COLO829 (cell line): Measurements from ENCODE around the gene METRN.

Experiments used
- DNase-seq: peaks from one replicate; pipeline ENCODE4 v3.0.0; 2012; ENCODE audit warnings: low spot score

METRN gene

GRCh38 chr16:711084-711483 is 3.8 kb upstream of the METRN start:
- no peak for DNase-seq

- peak; percentile 59 for DNase-seq
These were observed 3.2 kb upstream of the METRN start for GRCh38 chr16:711548-712320.

- peak; percentile 96 for DNase-seq
These were observed 2.1 kb upstream of the METRN start for GRCh38 chr16:712740-713250.

GRCh38 chr16:714079-714478 is 839 bp upstream of the METRN start:
- no peak for DNase-seq

- DNase-seq, result no peak
These were observed 720 bp downstream of the METRN start for GRCh38 chr16:715477-716199.

GRCh38 chr16:716200-716568 is 1.3 kb downstream of the METRN start:
- DNase-seq, result peak; percentile 82

GRCh38 chr16:716768-717325 is 1.9 kb downstream of the METRN start:
- DNase-seq, result no peak

GRCh38 chr16:717450-718245 is 2.7 kb downstream of the METRN start:
- no peak for DNase-seq

GRCh38 chr16:718389-718788 is 3.5 kb downstream of the METRN start:
- DNase-seq, result no peak

- DNase-seq, result no peak
These were observed 4.0 kb downstream of the METRN start for GRCh38 chr16:718922-719321.

- no peak for DNase-seq
These were observed 5.0 kb downstream of the METRN start for GRCh38 chr16:719815-720446.

GRCh38 chr16:720447-720989 is 5.6 kb downstream of the METRN start:
- DNase-seq, result peak; percentile 42

- DNase-seq, result peak; percentile 62
These were observed 6.3 kb downstream of the METRN start, which contains the start of gene ANTKMT for GRCh38 chr16:720990-721764. Gene ANTKMT, plus strand, starts transcription at chr16:721146. Its CDS starts 129 bp downstream, at chr16:721275.

- DNase-seq, result no peak
These were observed 7.0 kb downstream of the METRN start for GRCh38 chr16:721765-722540.

- no peak for DNase-seq
These were observed 8.1 kb downstream of the METRN start for GRCh38 chr16:722835-723633.

GRCh38 chr16:723695-724094 is 8.8 kb downstream of the METRN start:
- no peak for DNase-seq

- DNase-seq, result no peak
These were observed 9.5 kb downstream of the METRN start for GRCh38 chr16:724188-725040.

- DNase-seq, result no peak
These were observed 10.1 kb downstream of the METRN start for GRCh38 chr16:725041-725376.
